Epithelial cell of proximal tubule (primary cell): Measurements from ENCODE around the gene GAREM1. TPM values are rescaled to one million over a fixed set of nuclear protein-coding genes. Genes with fewer than 3 reads are reported as not detected.

ENCODE experiments used
- DNase-seq: peaks from one replicate; pipeline ENCODE4 v3.0.0-alpha.2; 2011; ENCODE audit warnings: low read depth
- H3K4me3 ChIP-seq: 2 replicates; pipeline ENCODE4 v1.5.1; 2011; ENCODE audit warnings: low read depth, mild to moderate bottlenecking, low read length
- total RNA-seq: library from RNA; depleted of rRNA; stranded (reverse); fragments of >200 nt; gene quantifications from 2 replicates; pipeline ENCODE4 v1.2.3, GENCODE V29; 2015
- TF ChIP-seq, protein P1 (sequence below): conservative IDR thresholded peaks from 2 replicates; pipeline ENCODE4 v1.5.1; 2012; ENCODE audit warnings: low read depth, mild to moderate bottlenecking, low read length

Gene GAREM1
- total RNA-seq, 1 donor from 2014 or later: 3.1 TPM

DNA sequence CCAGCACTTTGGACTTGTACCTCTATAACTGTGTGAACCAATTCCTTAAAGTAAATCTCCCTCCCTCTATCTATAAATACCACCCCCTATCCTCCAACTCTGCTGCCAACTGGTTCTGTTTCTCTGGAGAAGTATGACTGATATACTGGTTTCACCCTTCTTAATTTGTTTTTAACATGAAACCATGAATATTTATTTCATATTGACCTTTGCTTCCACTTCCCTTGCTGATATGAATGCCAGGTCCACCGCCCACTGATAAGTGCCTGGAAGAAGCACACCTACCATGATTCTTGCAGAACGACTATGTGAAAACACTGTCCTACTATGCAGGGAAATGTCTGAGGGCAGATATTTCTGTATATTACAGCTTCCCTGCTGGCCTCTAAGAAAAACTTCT lies 131.6 kb downstream of the GAREM1 start:
- no peak overlapping the region for H3K4me3 ChIP-seq
- TF ChIP-seq, protein P1, sequence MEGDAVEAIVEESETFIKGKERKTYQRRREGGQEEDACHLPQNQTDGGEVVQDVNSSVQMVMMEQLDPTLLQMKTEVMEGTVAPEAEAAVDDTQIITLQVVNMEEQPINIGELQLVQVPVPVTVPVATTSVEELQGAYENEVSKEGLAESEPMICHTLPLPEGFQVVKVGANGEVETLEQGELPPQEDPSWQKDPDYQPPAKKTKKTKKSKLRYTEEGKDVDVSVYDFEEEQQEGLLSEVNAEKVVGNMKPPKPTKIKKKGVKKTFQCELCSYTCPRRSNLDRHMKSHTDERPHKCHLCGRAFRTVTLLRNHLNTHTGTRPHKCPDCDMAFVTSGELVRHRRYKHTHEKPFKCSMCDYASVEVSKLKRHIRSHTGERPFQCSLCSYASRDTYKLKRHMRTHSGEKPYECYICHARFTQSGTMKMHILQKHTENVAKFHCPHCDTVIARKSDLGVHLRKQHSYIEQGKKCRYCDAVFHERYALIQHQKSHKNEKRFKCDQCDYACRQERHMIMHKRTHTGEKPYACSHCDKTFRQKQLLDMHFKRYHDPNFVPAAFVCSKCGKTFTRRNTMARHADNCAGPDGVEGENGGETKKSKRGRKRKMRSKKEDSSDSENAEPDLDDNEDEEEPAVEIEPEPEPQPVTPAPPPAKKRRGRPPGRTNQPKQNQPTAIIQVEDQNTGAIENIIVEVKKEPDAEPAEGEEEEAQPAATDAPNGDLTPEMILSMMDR: no peak
- DNase-seq: no peak

DNA sequence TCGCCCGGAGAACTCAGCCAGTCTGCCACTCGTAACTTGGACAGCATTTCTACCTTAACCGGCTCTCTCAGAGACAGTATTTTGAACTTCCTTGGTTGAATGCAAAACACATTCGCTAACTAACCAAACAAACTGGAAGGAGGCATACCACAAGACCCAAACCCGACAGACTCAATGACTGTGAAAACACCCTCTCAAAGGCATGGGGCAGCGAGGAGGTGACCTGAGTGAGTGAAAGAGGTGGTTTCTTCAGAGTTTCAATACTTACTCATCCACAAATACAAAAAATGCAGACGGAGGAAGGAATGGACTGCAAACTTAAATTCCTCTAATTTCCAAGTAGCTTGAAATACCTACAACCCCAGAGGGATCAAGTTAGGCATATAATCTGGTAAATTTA lies 132.9 kb downstream of the GAREM1 start:
- TF ChIP-seq, protein P1: no peak
- no peak overlapping the region for H3K4me3 ChIP-seq

DNA sequence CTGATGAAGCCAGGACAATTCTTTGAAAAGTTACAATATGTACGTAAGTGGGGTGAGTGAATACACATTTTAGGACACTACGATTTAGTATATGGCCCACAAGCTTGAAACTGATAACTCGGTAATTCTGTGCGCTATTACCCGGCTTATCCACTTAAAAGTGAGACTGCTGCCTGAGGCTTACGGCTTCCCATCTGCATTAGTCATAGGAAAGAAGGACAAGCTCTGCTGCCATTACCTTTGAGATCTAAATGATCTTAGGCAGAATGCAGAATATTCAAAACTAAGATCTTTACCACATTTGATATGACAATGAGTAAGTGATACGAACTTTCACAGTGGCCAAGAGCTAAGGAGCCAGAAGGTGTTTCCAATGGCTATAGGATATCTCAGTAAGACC lies 133.3 kb downstream of the GAREM1 start:
- H3K4me3 ChIP-seq: no peak overlapping the region
- no peak for DNase-seq
- TF ChIP-seq, protein P1: no peak

More for the DNA sequence above, 132.9 kb downstream of the GAREM1 start:
- DNase-seq: no peak

DNA sequence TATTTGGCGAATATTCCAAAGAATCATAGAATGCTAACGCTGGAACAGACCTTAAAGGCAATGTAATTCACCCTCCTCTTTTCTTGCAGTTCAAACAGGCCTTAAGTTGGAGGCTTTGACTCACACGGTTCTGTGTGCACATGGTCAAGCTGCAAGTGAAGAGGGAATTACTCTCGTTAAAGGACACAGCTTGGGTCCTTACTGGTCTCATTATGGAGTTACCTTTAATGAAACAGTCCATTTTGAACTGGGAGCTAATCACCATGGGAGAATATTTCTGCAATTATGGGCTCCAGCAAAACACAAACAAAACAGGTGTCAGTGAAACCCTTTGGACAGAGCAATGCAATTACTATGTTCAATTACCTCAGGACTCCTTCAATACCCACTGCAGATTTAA lies 135.5 kb downstream of the GAREM1 start:
- DNase-seq: no peak
- TF ChIP-seq, protein P1: no peak
- no peak overlapping the region for H3K4me3 ChIP-seq

DNA sequence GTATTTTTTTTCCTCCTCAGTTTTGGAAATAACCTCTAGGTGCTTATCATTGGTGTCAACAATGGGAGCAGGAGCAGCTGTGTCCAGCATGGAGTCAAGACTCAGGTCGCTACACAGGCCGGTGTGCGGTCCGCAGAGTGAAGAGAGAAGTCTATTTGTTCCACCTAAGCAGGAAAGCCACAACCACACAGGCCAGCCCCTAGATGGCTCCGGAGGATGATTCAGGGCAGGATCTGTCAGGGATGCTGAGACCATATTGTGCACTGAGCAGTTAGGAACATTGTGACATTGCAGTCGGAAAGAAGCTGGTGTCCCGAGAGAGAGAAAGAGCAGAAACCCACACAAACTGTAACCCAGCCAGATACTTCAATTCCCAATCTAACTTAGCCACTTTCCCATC lies 136.9 kb downstream of the GAREM1 start:
- TF ChIP-seq, protein P1: peak; percentile 27
- H3K4me3 ChIP-seq: no peak overlapping the region
- no peak for DNase-seq

DNA sequence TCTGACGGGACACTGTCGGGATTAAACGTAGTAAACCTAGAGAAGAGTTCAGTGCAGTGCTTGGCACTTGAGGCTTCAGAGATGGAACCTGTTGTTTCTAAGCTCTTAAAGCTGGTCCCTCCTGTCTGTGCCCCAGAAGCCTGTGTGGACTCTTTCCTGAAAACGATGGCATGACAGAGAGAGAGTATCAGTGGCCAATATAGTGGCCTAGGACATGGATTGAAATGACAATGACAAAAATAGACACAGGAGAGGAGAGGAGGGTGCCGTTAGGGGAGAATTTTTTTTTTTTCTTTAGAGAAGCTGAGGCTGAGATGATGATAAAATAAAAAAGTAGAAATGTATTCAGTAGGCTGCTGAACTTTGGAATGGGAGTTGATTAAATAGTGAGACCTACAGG lies 138.0 kb downstream of the GAREM1 start:
- TF ChIP-seq, protein P1: no peak
- no peak overlapping the region for H3K4me3 ChIP-seq
- DNase-seq: no peak

DNA sequence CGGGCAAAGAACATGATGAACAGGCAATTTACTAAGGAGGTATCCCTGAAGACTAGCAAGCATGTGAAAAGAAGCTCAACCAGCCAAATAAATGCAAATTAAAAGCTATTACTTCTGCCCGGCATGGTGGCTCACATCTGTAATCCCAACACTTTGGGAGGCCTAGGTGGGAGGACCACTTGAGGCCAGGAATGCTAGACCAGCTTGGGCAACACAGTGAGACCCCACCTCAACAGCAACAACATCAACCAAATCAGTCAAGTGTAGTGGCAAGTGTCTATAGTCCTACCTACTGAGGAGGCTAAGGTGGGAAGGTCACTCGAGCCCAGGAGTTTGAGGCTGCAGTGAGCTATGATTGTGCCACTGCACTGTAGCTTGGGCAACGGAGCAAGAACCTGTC lies 141.7 kb downstream of the GAREM1 start:
- no peak overlapping the region for H3K4me3 ChIP-seq
- TF ChIP-seq, protein P1: no peak
- DNase-seq: no peak
